GM23338 (cell line): ENCODE measurements around the gene SREBF2. TPM values are rescaled to one million over a fixed set of nuclear protein-coding genes. Genes with fewer than 3 reads are reported as not detected.

Experiments
- ATAC-seq: fragments of 200-7000 bp; cut with Tn5 transposase; 3 replicates; pipeline ENCODE4 v1.9.1; 2020
- DNase-seq: peaks from one replicate; pipeline ENCODE4 v3.0.0-alpha.2; 2015; ENCODE audit warnings: low spot score
- H2AFZ ChIP-seq: fragments of 200-600 bp; sonication (generic); 2 replicates; pipeline ENCODE4 v1.8.0; 2016; ENCODE audit warnings: antibody characterized with exemption, mild to moderate bottlenecking, moderate library complexity
- H3F3A ChIP-seq: fragments of 200-600 bp; sonication (generic); replicated peaks from 2 replicates; pipeline ENCODE4 v1.8.0; 2017; ENCODE audit warnings: antibody characterized with exemption, mixed run types, low read depth
- H3K27ac ChIP-seq: fragments of 200-600 bp; sonication (generic); 2 replicates; pipeline ENCODE4 v1.6.1; 2016; ENCODE audit warnings: low read depth
- H3K27me3 ChIP-seq: fragments of 200-600 bp; sonication (generic); 2 replicates; pipeline ENCODE4 v1.8.0; 2016; ENCODE audit warnings: mild to moderate bottlenecking, mixed run types, moderate library complexity; ENCODE audit not compliant: insufficient read depth
- H3K36me3 ChIP-seq: fragments of 200-600 bp; sonication (generic); 2 replicates; pipeline ENCODE4 v1.8.0; 2016; ENCODE audit warnings: mild to moderate bottlenecking; ENCODE audit not compliant: insufficient read depth
- H3K4me1 ChIP-seq: fragments of 200-600 bp; sonication (generic); 2 replicates; pipeline ENCODE4 v1.8.0; 2016; ENCODE audit warnings: mild to moderate bottlenecking, moderate library complexity; ENCODE audit not compliant: insufficient read depth
- H3K4me2 ChIP-seq: fragments of 200-600 bp; sonication (generic); 2 replicates; pipeline ENCODE4 v1.7.1; 2017; ENCODE audit warnings: mixed run types
- H3K4me3 ChIP-seq: fragments of 200-600 bp; sonication (generic); 2 replicates; pipeline ENCODE4 v1.6.1; 2016; ENCODE audit warnings: mixed run types
- H3K79me2 ChIP-seq: fragments of 200-600 bp; sonication (generic); replicated peaks from 2 replicates; pipeline ENCODE4 v1.8.0; 2017; ENCODE audit warnings: mild to moderate bottlenecking; ENCODE audit not compliant: insufficient read depth
- H3K9me2 ChIP-seq: fragments of 200-600 bp; sonication (generic); 2 replicates; pipeline ENCODE4 v1.8.0; 2017; ENCODE audit not compliant: insufficient read depth
- H4K20me1 ChIP-seq: fragments of 200-600 bp; sonication (generic); replicated peaks from 2 replicates; pipeline ENCODE4 v1.8.0; 2017; ENCODE audit warnings: mild to moderate bottlenecking; ENCODE audit not compliant: insufficient read depth
- H3K27ac Mint-ChIP-seq: 2 replicates; pipeline ENCODE4 v1.8.0; 2020; ENCODE audit warnings: inconsistent platforms, mild to moderate bottlenecking, moderate library complexity, mixed read lengths
- H3K27me3 Mint-ChIP-seq: 3 replicates; pipeline ENCODE4 v1.8.0; 2022; ENCODE audit warnings: low read depth, mild to moderate bottlenecking, moderate library complexity, mixed read lengths, inconsistent platforms; ENCODE audit not compliant: insufficient read depth, poor library complexity
- H3K36me3 Mint-ChIP-seq: 3 replicates; pipeline ENCODE4 v1.8.0; 2021; ENCODE audit warnings: low read depth, mild to moderate bottlenecking, inconsistent platforms, moderate library complexity, mixed read lengths
- H3K4me1 Mint-ChIP-seq: 3 replicates; pipeline ENCODE4 v1.8.0; 2020; ENCODE audit warnings: mild to moderate bottlenecking, inconsistent platforms, mixed read lengths
- H3K4me3 Mint-ChIP-seq: 3 replicates; pipeline ENCODE4 v1.8.0; 2021; ENCODE audit warnings: moderate library complexity, mild to moderate bottlenecking, inconsistent platforms, mixed read lengths
- H3K9me3 Mint-ChIP-seq: 3 replicates; pipeline ENCODE4 v1.8.0; 2020; ENCODE audit warnings: moderate library complexity, mild to moderate bottlenecking, inconsistent platforms, mixed read lengths
- CREB1 ChIP-seq: fragments of 250-450 bp; sonication (Bioruptor Pico); IDR thresholded peaks from 2 replicates; pipeline ENCODE4 v1.5.0; 2020; ENCODE audit warnings: low read depth, mild to moderate bottlenecking, moderate library complexity
- CTCF ChIP-seq, 2 experiments: fragments of 200-600 bp in 1 of 2; sonication (generic) in 1 of 2; conservative IDR thresholded peaks; 2 replicates each; pipeline versions ENCODE4 v1.5.1 to v1.6.1; 2016 to 2017; ENCODE audit warnings: antibody characterized with exemption in 2 of 2, low read depth in 2 of 2, mild to moderate bottlenecking in 2 of 2, moderate library complexity in 1 of 2
- ETS1 ChIP-seq: IDR thresholded peaks from 2 replicates; pipeline ENCODE4 v1.6.1; 2016; ENCODE audit warnings: antibody characterized with exemption
- EZH2 ChIP-seq: fragments of 200-600 bp; sonication (generic); IDR thresholded peaks from one replicate; pipeline ENCODE4 v1.8.0; 2017; ENCODE audit warnings: antibody characterized with exemption, mild to moderate bottlenecking, low read depth; ENCODE audit not compliant: unreplicated experiment
- EZH2phosphoT487 ChIP-seq: fragments of 200-600 bp; sonication (generic); IDR thresholded peaks from one replicate; pipeline ENCODE4 v1.8.1; 2018; ENCODE audit warnings: antibody characterized with exemption; ENCODE audit not compliant: unreplicated experiment
- JUNB ChIP-seq: IDR thresholded peaks from one replicate; pipeline ENCODE4 v1.6.1; 2016; ENCODE audit warnings: antibody characterized with exemption; ENCODE audit not compliant: unreplicated experiment
- NANOG ChIP-seq: IDR thresholded peaks from 2 replicates; pipeline ENCODE4 v1.6.1; 2016; ENCODE audit warnings: antibody characterized with exemption, borderline replicate concordance
- POLR2AphosphoS5 ChIP-seq: IDR thresholded peaks from 2 replicates; pipeline ENCODE4 v1.6.1; 2016; ENCODE audit warnings: antibody characterized with exemption, low read depth
- REST ChIP-seq: IDR thresholded peaks from one replicate; pipeline ENCODE4 v1.6.1; 2018; ENCODE audit warnings: antibody characterized with exemption; ENCODE audit not compliant: unreplicated experiment
- STAT1 ChIP-seq: IDR thresholded peaks from one replicate; pipeline ENCODE4 v1.6.1; 2016; ENCODE audit warnings: antibody characterized with exemption; ENCODE audit not compliant: unreplicated experiment
- ZNF114 ChIP-seq: fragments of 250-450 bp; sonication (Bioruptor Pico); IDR thresholded peaks from 2 replicates; pipeline ENCODE4 v1.5.0; 2020; ENCODE audit warnings: mild to moderate bottlenecking, moderate library complexity
- ZNF331 ChIP-seq: fragments of 250-450 bp; sonication (Bioruptor Pico); IDR thresholded peaks from 2 replicates; pipeline ENCODE4 v1.5.0; 2020; ENCODE audit warnings: low read depth, mild to moderate bottlenecking, moderate library complexity
- polyA plus RNA-seq: library from polyadenylated mRNA; unstranded; fragments of >200 nt; fragmentation: Nextera tagmentation; extraction: Ambion mirVana; gene quantifications from 2 replicates; pipeline ENCODE4 v1.2.1, GENCODE V29; 2016
- total RNA-seq: library from RNA; depleted of rRNA; stranded (reverse); fragments of >200 nt; shearing (Covaris generic); gene quantifications from 2 replicates; pipeline ENCODE4 v1.2.3, GENCODE V29; 2014

SREBF2 gene
- total and polyA plus RNA-seq, 2 experiments from 2014 or later = 48.7 to 163 TPM

GRCh38 chr22:41902932-41903421 is 70.1 kb downstream of the SREBF2 start:
- no peaks in the 10 kb centered on the region for H3K4me1 Mint-ChIP-seq
- H3K79me2 ChIP-seq = no peaks in the 10 kb centered on the region
- H3K36me3 Mint-ChIP-seq = peaks cover 54% of the 10 kb centered on the region
- H3K9me3 Mint-ChIP-seq = no peaks in the 10 kb centered on the region
- no peak overlapping the region for H3K4me3 ChIP-seq
- H3K27me3 Mint-ChIP-seq = peaks cover 19% of the 10 kb centered on the region
- no peak overlapping the region for H3K4me3 Mint-ChIP-seq
- H3K36me3 ChIP-seq = peaks cover 14% of the 10 kb centered on the region
- no peak overlapping the region for H3K4me2 ChIP-seq
- H2AFZ ChIP-seq = no peak overlapping the region
- ATAC-seq (no peak), DNase-seq (no peak)
- peaks cover 3% of the 10 kb centered on the region for H3F3A ChIP-seq
- H4K20me1 ChIP-seq = peaks cover 12% of the 10 kb centered on the region
- no peak for TF ChIP-seq EZH2phosphoT487
- no peak for TF ChIP-seq CTCF (conservative IDR thresholded peaks at IDR 0.05; ENCODE audit: low read depth in 2 of 2)
- no peak for TF ChIP-seq CREB1 (CRISPR knock-in tag)
- no peak for TF ChIP-seq JUNB
- no peak for TF ChIP-seq REST
- TF ChIP-seq POLR2AphosphoS5 = no peak; the same call in 1 of the 2 replicates
- no peak for TF ChIP-seq ZNF114 (CRISPR knock-in tag)
- no peak for TF ChIP-seq NANOG
- no peak for TF ChIP-seq ZNF331
- no peak for TF ChIP-seq ETS1
- no peak for TF ChIP-seq EZH2
- TF ChIP-seq STAT1 = no peak
- H3K27ac Mint-ChIP-seq = no peak overlapping the region
- H3K27me3 ChIP-seq = no peaks in the 10 kb centered on the region
- no peaks in the 10 kb centered on the region for H3K9me2 ChIP-seq
- no peak overlapping the region for H3K27ac ChIP-seq
- H3K4me1 ChIP-seq = peaks cover 7% of the 10 kb centered on the region; the same call in 1 of the 2 replicates
